ENCODE measurements around the gene EFNA1.
"Not testable (repeated sequence)": the region's sequence is repeated elsewhere in the genome, so short reads cannot be mapped to it uniquely, and the experiment has no call there.

EFNA1 gene

DNA sequence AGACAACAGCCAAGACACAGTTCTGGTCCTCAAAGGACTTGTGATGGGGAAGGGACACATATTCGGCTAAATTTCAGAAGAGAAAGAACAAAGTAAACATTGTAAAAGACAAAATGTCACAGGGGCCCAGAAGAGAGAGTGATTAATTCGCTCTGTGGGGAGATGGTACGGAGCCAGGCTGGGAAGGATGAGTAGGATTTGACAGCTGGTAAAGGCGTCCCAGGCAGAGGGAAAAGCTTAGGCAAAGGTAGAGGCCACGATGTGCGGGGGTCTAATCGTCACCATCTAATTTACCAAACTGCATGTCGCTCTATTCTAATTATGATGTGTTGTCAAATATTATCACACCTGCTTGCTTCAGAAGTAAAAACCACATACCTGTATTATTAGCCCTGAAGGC lies 17.3 kb upstream of the EFNA1 start:
- H3K4me3 Mint-ChIP-seq: no peak overlapping the region
- no peaks in the 10 kb centered on the region for H3K9me3 Mint-ChIP-seq
- H3K27ac Mint-ChIP-seq: peak overlapping the region in 1 of 2 donors; percentile 41
- DNase-seq (no peak), ATAC-seq (no peak)
- no peaks in the 10 kb centered on the region for H3K4me1 Mint-ChIP-seq
- H3K27me3 Mint-ChIP-seq: no peaks in the 10 kb centered on the region

DNA sequence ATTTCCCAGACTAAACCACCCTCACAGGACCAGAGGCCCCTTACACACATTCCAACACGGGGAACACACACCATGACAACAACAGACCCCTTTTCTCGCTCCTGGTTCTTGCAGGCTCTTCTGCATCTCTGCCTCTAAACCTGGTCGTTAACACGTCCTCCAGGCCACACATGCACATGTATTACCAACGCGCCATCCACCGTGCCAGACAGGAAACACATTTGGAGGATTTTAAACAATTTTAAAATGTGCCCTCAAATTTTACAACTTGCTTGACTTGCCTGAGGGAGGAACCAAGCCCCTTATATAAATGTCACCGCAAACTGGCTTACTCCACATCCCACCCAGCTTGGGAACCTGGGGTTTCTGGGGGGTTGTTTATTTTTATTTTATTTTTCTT lies 16.9 kb upstream of the EFNA1 start:
- Mint-ChIP-seq H3K27ac (no peak overlapping the region), H3K4me3 (no peak overlapping the region), H3K4me1 (no peaks in the 10 kb centered on the region), H3K27me3 (no peaks in the 10 kb centered on the region), H3K9me3 (no peaks in the 10 kb centered on the region)
- no peak for DNase-seq
- ATAC-seq: no peak

DNA sequence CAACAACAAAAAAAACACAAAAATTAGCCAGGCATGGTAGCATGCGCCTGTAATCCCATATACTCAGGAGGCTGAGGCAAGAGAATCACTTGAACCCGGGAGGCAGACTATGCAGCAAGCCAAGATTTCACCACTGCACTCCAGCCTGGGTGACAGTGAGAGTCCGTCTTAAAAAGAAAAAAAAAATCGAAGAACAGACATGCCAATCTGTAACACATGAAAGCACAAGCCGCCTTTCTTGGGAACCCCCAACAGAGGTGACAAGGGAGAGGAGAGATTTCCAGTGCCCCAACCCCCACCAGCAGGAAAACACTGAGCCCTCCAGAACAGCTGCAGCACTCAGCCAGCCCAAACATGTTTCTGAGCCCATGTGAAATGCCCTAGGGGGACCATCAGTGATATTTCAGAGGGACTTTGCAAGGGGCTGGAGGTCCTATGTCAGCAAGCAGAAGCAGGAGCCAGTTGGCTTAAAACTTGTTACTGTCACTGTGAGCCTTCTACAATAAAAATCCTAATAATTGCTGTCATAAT lies 14.2 kb upstream of the EFNA1 start:
- H3K27me3 Mint-ChIP-seq: no peaks in the 10 kb centered on the region
- DNase-seq (no peak), ATAC-seq (no peak)
- no peaks in the 10 kb centered on the region for H3K9me3 Mint-ChIP-seq
- H3K4me1 Mint-ChIP-seq: no peaks in the 10 kb centered on the region
- H3K27ac Mint-ChIP-seq: no peak overlapping the region
- H3K4me3 Mint-ChIP-seq: no peak overlapping the region

DNA sequence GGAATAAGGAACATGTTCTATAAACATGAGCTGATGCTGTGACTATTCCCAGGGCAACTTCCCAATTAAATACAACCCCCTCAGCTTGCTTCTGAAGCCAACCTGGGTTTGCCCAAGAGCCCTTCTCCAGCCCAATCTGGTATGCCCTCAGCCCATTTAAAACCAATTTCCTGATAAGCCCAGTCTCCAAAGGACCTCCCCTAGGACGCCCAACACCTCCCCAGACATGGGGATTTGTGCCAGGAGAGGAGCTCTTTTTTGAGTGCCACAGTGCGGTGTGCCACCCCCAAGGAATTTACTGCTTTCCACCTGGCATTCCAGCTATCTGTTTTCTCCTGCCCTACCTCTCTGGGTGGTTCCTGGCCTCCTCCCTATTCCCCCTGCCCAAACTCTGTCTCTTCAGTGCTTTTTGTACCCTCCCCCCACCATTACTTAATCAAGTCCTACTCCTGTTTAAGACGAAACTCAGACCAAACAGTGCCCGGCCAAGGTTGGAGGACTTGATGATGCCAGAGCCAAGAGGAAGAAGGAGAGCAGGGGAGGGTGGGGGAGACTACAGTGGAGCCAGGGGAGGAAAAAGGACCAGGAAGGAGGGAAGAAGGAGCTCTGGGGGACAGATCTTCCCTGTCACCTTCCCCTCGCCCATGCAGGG lies 11.4 kb upstream of the EFNA1 start:
- H3K27ac Mint-ChIP-seq: no peak overlapping the region
- H3K27me3 Mint-ChIP-seq: no peaks in the 10 kb centered on the region
- no peak overlapping the region for H3K4me3 Mint-ChIP-seq
- DNase-seq (no peak), ATAC-seq (no peak)
- no peaks in the 10 kb centered on the region for H3K9me3 Mint-ChIP-seq
- H3K4me1 Mint-ChIP-seq: no peaks in the 10 kb centered on the region

DNA sequence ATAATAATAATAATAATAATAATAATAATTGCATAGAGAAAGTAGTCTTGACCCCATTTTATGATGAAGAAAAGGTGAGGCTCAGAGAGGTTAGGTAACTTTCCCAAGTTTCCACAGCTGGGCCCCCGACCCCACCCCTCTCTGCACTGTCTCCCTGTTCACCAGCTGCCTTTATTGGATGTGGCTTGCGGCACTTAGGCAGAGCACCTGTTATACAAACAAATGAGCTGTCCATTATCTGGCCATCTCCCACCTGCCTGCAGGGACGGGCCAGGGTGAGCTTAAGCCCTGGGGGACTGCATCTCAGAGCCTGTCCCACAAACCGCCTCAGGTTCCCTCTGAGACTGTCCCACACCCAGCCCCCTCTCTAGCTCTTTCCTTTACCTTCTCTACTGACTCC lies 10.1 kb upstream of the EFNA1 start:
- H3K9me3 Mint-ChIP-seq: no peaks in the 10 kb centered on the region
- no peaks in the 10 kb centered on the region for H3K4me1 Mint-ChIP-seq
- ATAC-seq (no peak), DNase-seq (no peak)
- no peak overlapping the region for H3K27ac Mint-ChIP-seq
- no peaks in the 10 kb centered on the region for H3K27me3 Mint-ChIP-seq
- H3K4me3 Mint-ChIP-seq: no peak overlapping the region

DNA sequence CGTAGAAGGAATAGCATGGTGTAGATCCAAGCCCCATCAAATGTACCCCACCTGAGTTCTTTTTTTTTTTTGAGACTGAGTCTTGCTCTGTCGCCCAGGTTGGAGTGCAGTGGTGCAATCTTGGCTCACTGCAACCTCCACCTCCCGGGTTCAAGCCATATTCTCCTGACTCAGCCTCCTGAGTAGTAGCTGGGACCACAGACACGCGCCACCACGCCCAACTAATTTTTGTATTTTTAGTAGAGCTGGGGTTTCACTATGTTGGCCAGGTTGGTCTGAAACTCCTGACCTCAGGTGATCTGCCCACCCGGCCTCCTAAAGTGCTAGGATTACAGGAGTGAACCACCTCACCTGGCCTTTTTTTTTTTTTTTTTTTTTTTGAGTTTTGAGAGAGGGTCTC lies 9.6 kb upstream of the EFNA1 start:
- DNase-seq, H3K9me3 Mint-ChIP-seq, ATAC-seq, H3K4me1 Mint-ChIP-seq, H3K4me3 Mint-ChIP-seq, H3K27me3 Mint-ChIP-seq, H3K27ac Mint-ChIP-seq: not testable (repeated sequence)

DNA sequence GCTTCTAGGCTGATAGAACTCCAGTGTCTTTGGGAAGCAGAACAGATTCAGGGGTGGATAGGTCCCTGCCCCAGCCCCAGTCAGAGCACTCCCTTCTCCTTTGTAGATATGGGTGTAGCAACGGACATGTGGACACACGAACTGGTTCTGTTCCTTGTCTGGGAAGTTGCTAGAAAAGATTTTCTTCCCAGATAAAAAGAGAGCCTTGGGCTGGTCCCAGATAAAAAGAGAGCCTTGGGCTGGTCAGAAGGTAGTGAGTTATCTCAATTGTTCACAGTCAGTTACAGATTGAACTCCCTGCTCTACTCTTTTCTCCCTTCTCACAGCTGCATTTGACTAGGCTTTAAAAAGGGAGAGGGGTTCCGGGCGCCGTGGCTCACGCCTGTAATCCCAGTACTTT lies 7.4 kb upstream of the EFNA1 start:
- H3K4me1 Mint-ChIP-seq: no peaks in the 10 kb centered on the region
- ATAC-seq: no peak
- peaks cover 4% of the 10 kb centered on the region for H3K27me3 Mint-ChIP-seq

DNA sequence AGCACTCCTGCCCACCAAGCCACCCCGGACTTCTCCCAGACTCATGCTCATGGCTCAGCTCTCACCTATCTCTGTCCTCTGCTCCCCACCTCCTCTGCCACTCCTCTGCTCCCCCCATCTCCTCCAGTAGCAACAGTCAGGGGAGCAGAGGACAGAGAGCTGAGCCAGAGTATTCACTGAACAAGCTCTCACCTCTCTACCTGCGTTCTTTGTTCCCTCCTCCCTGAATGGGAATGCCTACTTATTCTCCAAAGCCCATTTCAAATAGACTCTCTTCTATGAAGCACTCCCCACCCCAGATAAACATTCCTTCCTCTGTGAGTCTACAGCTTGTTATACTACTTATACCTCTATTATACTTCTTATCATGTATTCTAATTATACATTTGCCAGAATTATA lies 6.4 kb upstream of the EFNA1 start:
- Mint-ChIP-seq H3K27me3 (peaks cover 14% of the 10 kb centered on the region), H3K4me1 (peaks cover 1% of the 10 kb centered on the region), H3K4me3 (no peak overlapping the region), H3K27ac (no peak overlapping the region), H3K9me3 (no peaks in the 10 kb centered on the region)
- DNase-seq: no peak
- no peak for ATAC-seq

More for the DNA sequence above, 7.4 kb upstream of the EFNA1 start:
- DNase-seq: no peak
- Mint-ChIP-seq H3K27ac (no peak overlapping the region), H3K9me3 (no peaks in the 10 kb centered on the region), H3K4me3 (no peak overlapping the region)

DNA sequence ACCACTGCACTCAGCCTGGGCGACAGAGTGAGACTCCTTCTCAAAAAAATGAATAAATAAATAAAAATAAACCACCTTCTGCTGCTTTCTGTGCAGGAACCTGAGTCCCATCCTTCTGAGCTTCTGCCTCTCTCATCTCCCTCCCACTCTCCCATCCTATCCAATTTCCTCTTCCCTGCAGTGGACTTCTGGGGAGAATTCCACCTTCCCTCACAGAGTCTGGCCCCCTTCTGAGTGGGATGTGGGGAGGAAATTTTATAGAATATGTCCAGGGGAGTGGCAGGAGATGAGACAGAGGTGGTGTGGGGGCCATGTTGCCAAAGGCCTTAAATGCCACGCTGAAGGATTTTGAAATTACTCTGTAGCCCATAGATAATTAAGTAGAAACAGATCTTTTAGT lies 5.4 kb upstream of the EFNA1 start:
- H3K9me3 Mint-ChIP-seq: no peaks in the 10 kb centered on the region
- no peak for DNase-seq
- no peak for ATAC-seq
- H3K27me3 Mint-ChIP-seq: peaks cover 25% of the 10 kb centered on the region
- H3K4me1 Mint-ChIP-seq: peaks cover 12% of the 10 kb centered on the region
- no peak overlapping the region for H3K27ac Mint-ChIP-seq
- H3K4me3 Mint-ChIP-seq: no peak overlapping the region

DNA sequence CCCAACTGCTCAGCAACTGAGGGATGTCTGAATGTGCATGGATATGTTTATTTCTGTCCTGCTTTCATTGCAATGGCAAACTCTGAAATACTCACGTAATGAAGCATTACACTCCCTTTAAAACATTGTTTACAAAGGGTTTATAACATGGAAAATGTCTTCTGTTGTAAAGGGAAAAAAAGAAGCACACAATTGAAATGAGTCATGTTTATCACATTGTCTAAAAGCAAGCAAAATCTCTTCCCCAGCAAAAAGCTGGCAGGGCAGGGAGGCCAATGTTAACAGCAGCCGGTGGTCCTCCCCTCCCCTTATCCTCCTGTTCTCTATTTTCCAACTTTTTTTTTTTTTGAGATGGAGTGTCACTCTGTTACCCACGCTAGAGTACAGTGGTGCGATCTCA lies 3.9 kb upstream of the EFNA1 start:
- Mint-ChIP-seq H3K27ac (no peak overlapping the region), H3K9me3 (no peaks in the 10 kb centered on the region), H3K4me3 (no peak overlapping the region), H3K4me1 (peaks cover 26% of the 10 kb centered on the region), H3K27me3 (peaks cover 39% of the 10 kb centered on the region)
- DNase-seq (no peak), ATAC-seq (no peak)

DNA sequence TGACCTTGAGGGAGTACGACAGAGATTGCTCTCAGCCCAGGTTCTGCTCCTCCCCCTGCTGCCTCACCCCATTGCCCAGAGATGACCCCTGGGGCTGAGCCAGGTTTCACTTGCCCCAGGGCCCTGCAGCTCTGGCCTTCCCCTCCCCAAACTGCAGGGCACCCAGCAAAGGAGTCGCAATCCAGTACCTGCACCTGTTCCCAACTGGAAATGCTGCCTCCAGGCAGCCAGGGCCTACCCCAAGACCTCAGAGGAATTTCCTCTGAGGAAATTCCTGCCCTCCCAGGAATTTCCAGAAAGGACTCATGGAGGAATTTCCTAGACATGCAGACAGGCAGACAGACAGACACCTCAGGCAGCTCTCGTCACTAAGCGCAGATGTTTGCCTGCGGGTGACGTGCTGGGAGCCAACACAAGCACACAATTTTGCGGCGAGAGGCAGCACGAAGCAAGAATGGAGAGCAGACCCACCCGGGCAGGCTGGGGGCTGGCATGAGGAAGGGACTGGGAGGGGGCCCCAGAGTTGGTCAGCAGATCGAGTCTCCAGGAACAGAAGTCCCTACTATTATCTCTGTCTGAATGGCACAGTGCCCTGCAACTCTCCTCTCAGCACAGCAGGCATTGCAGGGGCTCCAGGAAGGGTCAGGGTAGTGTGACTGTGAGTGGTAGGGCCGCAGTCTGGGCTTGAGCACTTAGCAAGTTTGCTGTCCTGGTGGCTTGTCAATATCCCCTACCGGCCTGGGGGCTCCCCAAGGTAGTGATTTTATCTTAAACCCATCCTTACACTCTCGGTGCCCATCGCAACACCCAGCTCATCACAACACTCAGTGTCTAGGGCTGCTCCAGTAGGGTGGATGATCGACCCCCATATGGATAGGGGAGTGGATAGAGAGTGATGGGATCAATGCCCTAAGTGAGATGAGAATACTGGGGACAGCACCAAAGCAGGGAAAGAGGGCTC lies 2.9 kb upstream of the EFNA1 start:
- H3K27me3 Mint-ChIP-seq: peaks cover 39% of the 10 kb centered on the region
- no peak overlapping the region for H3K4me3 Mint-ChIP-seq
- DNase-seq (no peak), ATAC-seq (no peak)
- no peaks in the 10 kb centered on the region for H3K9me3 Mint-ChIP-seq
- H3K27ac Mint-ChIP-seq: no peak overlapping the region
- H3K4me1 Mint-ChIP-seq: peaks cover 35% of the 10 kb centered on the region

DNA sequence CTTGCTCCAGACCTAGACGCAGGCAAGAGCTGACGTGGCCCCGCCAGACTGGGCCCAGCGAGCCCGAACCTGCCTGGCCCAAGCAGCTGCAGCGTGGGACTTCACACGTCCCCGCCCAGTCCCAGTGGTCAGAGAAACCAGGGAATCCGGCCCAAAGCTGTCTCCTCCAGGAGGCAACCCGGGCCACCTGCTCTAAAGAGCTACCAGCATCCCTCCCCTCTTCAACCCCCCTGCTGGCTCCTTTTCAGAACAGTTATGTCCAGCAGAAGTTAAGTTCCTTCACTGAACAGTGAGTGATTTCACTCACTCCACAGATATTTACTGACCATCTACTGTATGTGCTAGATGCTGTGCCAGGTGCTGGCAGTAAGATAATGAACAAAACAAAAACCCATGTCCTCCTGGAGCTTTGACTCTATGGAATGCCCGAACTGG lies 2.1 kb upstream of the EFNA1 start:
- no peak overlapping the region for H3K27ac Mint-ChIP-seq
- peaks cover 37% of the 10 kb centered on the region for H3K4me1 Mint-ChIP-seq
- peaks cover 39% of the 10 kb centered on the region for H3K27me3 Mint-ChIP-seq
- no peaks in the 10 kb centered on the region for H3K9me3 Mint-ChIP-seq
- DNase-seq (no peak), ATAC-seq (no peak)
- H3K4me3 Mint-ChIP-seq: peak overlapping the region in 1 of 2 donors; percentile 49

DNA sequence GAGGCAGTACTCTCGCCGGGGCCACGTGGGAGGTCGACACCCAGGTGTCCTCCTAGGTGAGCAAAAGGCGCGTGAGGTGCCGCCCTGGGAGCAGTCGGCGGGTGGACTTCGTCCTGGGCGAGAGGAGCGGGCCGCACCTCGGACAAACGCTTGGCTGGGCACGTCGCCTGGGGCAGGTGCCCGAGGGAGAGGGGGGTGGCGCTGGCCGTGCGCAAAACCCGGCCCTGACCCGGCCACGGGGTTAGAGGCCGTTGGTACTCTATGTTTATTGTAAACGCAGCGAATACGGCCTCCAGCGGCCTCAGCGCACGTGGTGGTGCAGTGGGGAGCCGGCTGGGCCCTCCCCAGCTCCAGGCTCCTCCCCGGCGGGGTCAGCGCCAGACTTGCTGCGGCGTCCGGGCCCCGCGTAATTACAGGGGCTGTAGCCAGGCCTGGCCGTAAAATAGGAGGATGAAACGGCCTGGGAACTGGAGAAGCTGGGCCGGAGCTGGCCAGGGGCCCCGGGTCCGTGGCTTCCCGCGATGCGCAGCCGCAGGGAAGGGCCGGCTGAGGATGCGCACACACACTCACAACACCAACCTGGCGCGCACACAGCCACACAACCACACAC lies 1.6 kb upstream of the EFNA1 start:
- Mint-ChIP-seq H3K27me3 (peaks cover 39% of the 10 kb centered on the region), H3K4me3 (peak overlapping the region in 1 of 2 donors; percentile 86)

DNA sequence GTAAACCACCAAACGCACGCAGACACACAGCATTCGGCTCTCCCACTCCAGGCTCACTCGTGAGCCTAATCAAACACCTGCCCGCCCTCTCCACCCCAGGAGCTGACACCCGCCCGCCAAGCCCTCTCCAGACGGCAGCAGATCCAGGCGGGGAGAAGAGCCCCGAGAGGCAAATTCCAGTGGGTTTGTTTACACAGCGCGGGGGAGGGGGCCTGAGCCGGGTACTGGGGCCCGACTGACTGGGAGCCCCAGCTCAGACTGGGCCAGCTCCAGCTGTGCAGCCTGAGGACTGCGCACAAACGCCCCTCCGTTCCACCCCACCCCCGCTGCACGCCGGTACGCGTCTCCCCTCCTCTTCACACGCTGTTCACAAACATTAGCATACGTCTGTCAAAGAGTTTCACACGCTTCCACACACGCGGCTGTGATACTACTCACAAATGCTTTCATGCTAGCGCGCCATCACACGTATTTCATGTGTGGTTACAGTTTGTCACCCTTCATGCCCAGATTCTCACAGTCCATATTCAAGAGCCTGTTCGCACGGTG lies 1.0 kb upstream of the EFNA1 start:
- peaks cover 37% of the 10 kb centered on the region for H3K4me1 Mint-ChIP-seq
- ATAC-seq (peak; percentile 66), DNase-seq (peak in 1 of 2 donors; percentile 24)
- peaks cover 39% of the 10 kb centered on the region for H3K27me3 Mint-ChIP-seq
- H3K27ac Mint-ChIP-seq: no peak overlapping the region
- H3K4me3 Mint-ChIP-seq: peak overlapping the region; percentile 75 to 86
- H3K9me3 Mint-ChIP-seq: no peaks in the 10 kb centered on the region

More for the DNA sequence above, 1.6 kb upstream of the EFNA1 start:
- Mint-ChIP-seq H3K9me3 (no peaks in the 10 kb centered on the region), H3K27ac (no peak overlapping the region), H3K4me1 (peaks cover 37% of the 10 kb centered on the region)
- no peak for DNase-seq
- ATAC-seq: no peak

DNA sequence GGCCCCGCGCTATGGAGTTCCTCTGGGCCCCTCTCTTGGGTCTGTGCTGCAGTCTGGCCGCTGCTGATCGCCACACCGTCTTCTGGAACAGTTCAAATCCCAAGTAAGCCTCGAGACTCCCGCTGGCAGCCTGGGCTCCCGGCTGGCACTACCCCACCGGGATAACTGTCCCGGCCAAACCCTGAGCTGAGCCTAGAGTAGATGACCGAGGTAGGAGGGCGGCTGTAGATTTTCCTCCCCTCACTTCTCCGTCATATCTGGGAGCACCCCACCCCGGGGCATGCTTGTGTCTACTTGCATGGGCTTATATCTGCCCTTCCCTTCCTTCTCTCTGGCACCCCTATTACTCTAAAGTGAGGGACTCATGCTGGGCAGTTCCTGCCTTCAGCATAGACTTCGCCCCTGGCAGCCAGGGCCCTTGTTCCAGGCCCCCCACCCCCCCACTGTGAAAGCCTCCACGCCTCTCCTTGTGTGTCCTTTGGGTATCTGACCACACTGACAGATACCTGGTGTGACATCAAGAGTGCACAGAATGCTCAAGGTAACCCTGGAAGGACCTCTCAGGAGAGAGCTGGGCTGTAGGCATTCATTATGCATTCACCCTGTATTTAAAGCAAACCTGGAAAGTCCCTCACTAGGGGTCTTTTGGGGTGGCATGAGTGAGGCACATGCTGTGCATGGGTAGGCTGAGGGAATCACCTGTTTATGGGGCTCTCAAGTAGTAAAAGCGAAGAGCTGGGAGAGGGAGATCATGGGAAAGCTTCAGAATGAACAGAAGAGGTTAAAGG lies 485 bp downstream of the EFNA1 start:
- Mint-ChIP-seq H3K9me3 (no peaks in the 10 kb centered on the region), H3K27me3 (peaks cover 39% of the 10 kb centered on the region), H3K27ac (peak overlapping the region in 1 of 2 donors; percentile 50), H3K4me3 (peak overlapping the region; percentile 58 to 65), H3K4me1 (peaks cover 37% of the 10 kb centered on the region)
- ATAC-seq (peak; percentile 22), DNase-seq (no peak)
